T-cell (primary cell): ENCODE data around the gene LRTM2. TPM values are rescaled to one million over a fixed set of nuclear protein-coding genes. Genes with fewer than 3 reads are reported as not detected.
A peak's percentile ranks its signal among the peaks of the same experiment; 100 is the strongest.

Experiments used
- ATAC-seq, 4 experiments: fragments of 200-7000 bp in 3 of 4; fragments of 150-1000 bp in 1 of 4; cut with Tn5 transposase; replicated peaks in 1 of 4; 1 replicate in 3 of 4; 2 replicates in 1 of 4; pipeline ENCODE4 v1.10.0; 2021; ENCODE audit warnings: moderate library complexity in 3 of 4, mild to moderate bottlenecking in 2 of 4, moderate number of reproducible peaks in 1 of 4
- CTCF ChIA-PET, 2 donors: fragments of 300-600 bp; sonication (Branson Sonifier 250); formaldehyde crosslinking; loops; one replicate each; lab custom pipeline; 2022; ENCODE audit warnings: antibody characterized with exemption in 2 of 2; lab: Charles Lee
- POLR2A ChIA-PET, 2 donors: fragments of 300-600 bp; sonication (Branson Sonifier 250); formaldehyde crosslinking; loops; one replicate each; lab custom pipeline; 2022; ENCODE audit warnings: antibody characterized with exemption in 2 of 2; lab: Charles Lee
- DNase-seq, 35 experiments: peaks; one replicate each; pipeline versions ENCODE4 v3.0.0 to v3.0.0-alpha.2; 2013 to 2023
- H3K27ac ChIP-seq: one replicate; pipeline ENCODE4 v1.5.1; 2013; ENCODE audit warnings: low read length
- H3K27me3 ChIP-seq, 2 experiments: replicated peaks in 1 of 2; 1 replicate in 1 of 2; 2 replicates in 1 of 2; pipeline versions ENCODE4 v1.6.1 to v1.7.0; 2013; ENCODE audit warnings: low read length in 1 of 2, mixed read lengths in 1 of 2; ENCODE audit not compliant: control insufficient read depth in 2 of 2, insufficient read depth in 2 of 2; ENCODE audit errors: extremely low read depth in 1 of 2
- H3K36me3 ChIP-seq, 2 donors: 1 replicate in 1 of 2; 2 replicates in 1 of 2; pipeline versions ENCODE4 v1.6.1 to v1.7.0; 2013; ENCODE audit warnings: low read length in 1 of 2; ENCODE audit not compliant: control insufficient read depth in 2 of 2, insufficient read depth in 1 of 2; ENCODE audit errors: extremely low read depth in 1 of 2
- H3K4me1 ChIP-seq, 2 experiments: 1 replicate in 1 of 2; 2 replicates in 1 of 2; pipeline versions ENCODE4 v1.6.1 to v1.7.0; 2013; ENCODE audit warnings: low read length in 2 of 2, mixed read lengths in 1 of 2; ENCODE audit not compliant: insufficient read depth in 2 of 2, control insufficient read depth in 1 of 2; ENCODE audit errors: extremely low read depth in 1 of 2
- H3K4me3 ChIP-seq, 2 donors: 1 replicate in 1 of 2; 2 replicates in 1 of 2; pipeline versions ENCODE4 v1.5.1 to v1.7.0; 2013; ENCODE audit warnings: mild to moderate bottlenecking in 2 of 2, low read length in 1 of 2, moderate library complexity in 1 of 2; ENCODE audit not compliant: control insufficient read depth in 1 of 2; ENCODE audit errors: extremely low read depth in 1 of 2
- H3K9me3 ChIP-seq: 2 replicates; pipeline ENCODE4 v1.7.0; 2013
- H3K27ac Mint-ChIP-seq, 2 donors: one replicate each; pipeline ENCODE4 v1.8.0; 2020 to 2021; ENCODE audit warnings: mild to moderate bottlenecking in 2 of 2, mixed read lengths in 2 of 2
- H3K27me3 Mint-ChIP-seq, 2 donors: one replicate each; pipeline ENCODE4 v1.8.0; 2021 to 2022; ENCODE audit warnings: mixed read lengths in 2 of 2
- H3K36me3 Mint-ChIP-seq: one replicate; pipeline ENCODE4 v1.8.0; 2021; ENCODE audit warnings: mixed read lengths
- H3K4me1 Mint-ChIP-seq, 3 donors: one replicate each; pipeline ENCODE4 v1.8.0; 2020 to 2022; ENCODE audit warnings: mixed read lengths in 3 of 3, mild to moderate bottlenecking in 1 of 3
- H3K4me3 Mint-ChIP-seq, 3 donors: one replicate each; pipeline ENCODE4 v1.8.0; 2020 to 2022; ENCODE audit warnings: mild to moderate bottlenecking in 3 of 3, mixed read lengths in 3 of 3, moderate library complexity in 3 of 3
- H3K9me3 Mint-ChIP-seq, 3 donors: one replicate each; pipeline ENCODE4 v1.8.0; 2020 to 2022; ENCODE audit warnings: mixed read lengths in 3 of 3
- WGBS: methylation state at CpG from one replicate; pipeline ENCODE4 v1.1.5; 2013; ENCODE audit warnings: missing lambda C conversion rate; ENCODE audit not compliant: insufficient coverage; 5-methylcytosine and 5-hydroxymethylcytosine counted together
- total RNA-seq, 35 experiments: library from RNA in 6 of 35; stranded (reverse) in 6 of 35; fragments of 120-200 nt in 1 of 35; gene quantifications; one replicate each; pipeline versions ENCODE4 v1.2.1 to v1.2.4 and lab custom pipeline; 2013 to 2026

Gene LRTM2
- total RNA-seq, 5 donors from 2014 or later (not counting 1 experiment from before 2014, with no cell fraction given): not detected

DNA sequence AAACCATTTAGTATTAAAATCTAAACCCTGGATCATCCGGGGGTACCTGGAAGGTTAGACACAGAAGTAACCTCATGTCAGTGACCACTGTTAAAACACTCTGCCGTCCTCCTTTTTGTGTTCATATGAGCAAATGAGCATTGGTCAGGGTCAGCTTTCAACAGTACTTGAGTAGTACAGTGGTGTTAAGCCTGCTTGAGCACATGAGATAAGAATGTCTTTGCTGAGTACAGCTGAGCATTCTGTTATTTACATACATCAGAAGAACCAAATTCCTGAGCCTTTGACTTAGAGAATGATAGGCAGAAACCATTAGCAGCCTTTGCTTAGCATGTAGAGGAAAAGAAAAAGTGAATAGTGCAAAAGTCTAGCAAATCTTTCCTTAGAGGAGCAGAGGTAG lies 38.6 kb upstream of the LRTM2 start:
- Mint-ChIP-seq H3K4me3 (no peak overlapping the region), H3K27me3 (no peaks in the 10 kb centered on the region), H3K36me3 (peaks cover 41% of the 10 kb centered on the region), H3K27ac (no peak overlapping the region), H3K9me3 (no peaks in the 10 kb centered on the region), H3K4me1 (peaks cover 0 to 2% (median 0%) of the 10 kb centered on the region in 3 donors)
- ChIA-PET POLR2A (no interaction called here), CTCF (interaction anchor here (1.0 kb wide), 2 partner anchors 9 to 158 kb away, joined by 3 to 4 read pairs; no protein-coding TSS in a partner anchor)
- DNase-seq (no peak), ATAC-seq (no peak)
- no peak overlapping the region for H3K27ac ChIP-seq
- H3K4me1 ChIP-seq: no peaks in the 10 kb centered on the region
- no peaks in the 10 kb centered on the region for H3K27me3 ChIP-seq
- no CpG with 5 or more reads among the region's 2 CpGs for WGBS
- no peaks in the 10 kb centered on the region for H3K9me3 ChIP-seq
- H3K4me3 ChIP-seq: no peak overlapping the region
- peaks cover 5 to 47% of the 10 kb centered on the region in 2 donors for H3K36me3 ChIP-seq

GRCh38 chr12:1782215-1782614 lies 38.1 kb upstream of the LRTM2 start:
- no peak for ATAC-seq
- CTCF ChIA-PET: interaction anchor here (0.6 to 1.0 kb wide), 3 partner anchors 9 to 158 kb away, joined by 3 to 4 read pairs (median 3); no protein-coding TSS in a partner anchor
- Mint-ChIP-seq H3K4me3 (no peak overlapping the region), H3K9me3 (no peaks in the 10 kb centered on the region), H3K36me3 (peaks cover 41% of the 10 kb centered on the region), H3K27me3 (no peaks in the 10 kb centered on the region), H3K4me1 (peaks cover 0 to 2% (median 0%) of the 10 kb centered on the region in 3 donors), H3K27ac (no peak overlapping the region)
- Histone ChIP-seq H3K9me3 (no peaks in the 10 kb centered on the region), H3K27me3 (no peaks in the 10 kb centered on the region), H3K36me3 (peaks cover 6 to 52% of the 10 kb centered on the region in 2 donors), H3K27ac (no peak overlapping the region), H3K4me3 (no peak overlapping the region), H3K4me1 (no peaks in the 10 kb centered on the region)
- no CpG with 5 or more reads among the region's 2 CpGs for WGBS
- POLR2A ChIA-PET: no interaction called here
- no peak for DNase-seq

GRCh38 chr12:1787714-1788113 lies 32.7 kb upstream of the LRTM2 start:
- WGBS: 96% methylated on average over 5 of the region's 6 CpGs
- H3K4me3 ChIP-seq: no peak overlapping the region
- Mint-ChIP-seq H3K36me3 (peaks cover 22% of the 10 kb centered on the region), H3K4me3 (no peak overlapping the region), H3K27me3 (no peaks in the 10 kb centered on the region), H3K4me1 (peaks cover 17 to 21% (median 18%) of the 10 kb centered on the region in 3 donors), H3K9me3 (no peaks in the 10 kb centered on the region), H3K27ac (no peak overlapping the region)
- peaks cover 8 to 33% of the 10 kb centered on the region in 2 donors for H3K36me3 ChIP-seq
- DNase-seq (no peak), ATAC-seq (no peak)
- no peaks in the 10 kb centered on the region for H3K27me3 ChIP-seq
- CTCF ChIA-PET: interaction anchor here in 1 of 2 donors (5.6 kb wide), 1 partner anchor 136 kb away, joined by 167 read pairs; no protein-coding TSS in a partner anchor
- no peaks in the 10 kb centered on the region for H3K9me3 ChIP-seq
- POLR2A ChIA-PET: no interaction called here
- H3K4me1 ChIP-seq: peaks cover 3 to 15% of the 10 kb centered on the region in 2 experiments
- H3K27ac ChIP-seq: no peak overlapping the region

- Histone ChIP-seq H3K27me3 (no peaks in the 10 kb centered on the region), H3K9me3 (no peaks in the 10 kb centered on the region), H3K4me1 (peaks cover 3 to 19% of the 10 kb centered on the region in 2 experiments), H3K4me3 (no peak overlapping the region), H3K27ac (no peak overlapping the region), H3K36me3 (peaks cover 8 to 23% of the 10 kb centered on the region in 2 donors)
- Mint-ChIP-seq H3K4me1 (peaks cover 17 to 21% (median 18%) of the 10 kb centered on the region in 3 donors), H3K27me3 (no peaks in the 10 kb centered on the region), H3K27ac (peak overlapping the region in 1 of 2 donors; percentile 82), H3K4me3 (no peak overlapping the region), H3K9me3 (no peaks in the 10 kb centered on the region), H3K36me3 (peaks cover 7% of the 10 kb centered on the region)
- 47% methylated on average over 3 of the region's 7 CpGs for WGBS
- ChIA-PET POLR2A (interaction anchor here in 1 of 2 donors (1.0 to 1.1 kb wide), 2 partner anchors 137 to 141 kb away, joined by 3 to 4 read pairs; no protein-coding TSS in a partner anchor), CTCF (interaction anchor here (0.5 to 5.6 kb wide), 21 partner anchors 8 to 673 kb away, joined by 3 to 167 read pairs (median 6); partner anchors contain the start of gene ADIPOR2 (in 1 of the 2))
- ATAC-seq: no peak
- no peak for DNase-seq
Observed at GRCh38 chr12:1790444-1790843, 29.9 kb upstream of the LRTM2 start.

DNA sequence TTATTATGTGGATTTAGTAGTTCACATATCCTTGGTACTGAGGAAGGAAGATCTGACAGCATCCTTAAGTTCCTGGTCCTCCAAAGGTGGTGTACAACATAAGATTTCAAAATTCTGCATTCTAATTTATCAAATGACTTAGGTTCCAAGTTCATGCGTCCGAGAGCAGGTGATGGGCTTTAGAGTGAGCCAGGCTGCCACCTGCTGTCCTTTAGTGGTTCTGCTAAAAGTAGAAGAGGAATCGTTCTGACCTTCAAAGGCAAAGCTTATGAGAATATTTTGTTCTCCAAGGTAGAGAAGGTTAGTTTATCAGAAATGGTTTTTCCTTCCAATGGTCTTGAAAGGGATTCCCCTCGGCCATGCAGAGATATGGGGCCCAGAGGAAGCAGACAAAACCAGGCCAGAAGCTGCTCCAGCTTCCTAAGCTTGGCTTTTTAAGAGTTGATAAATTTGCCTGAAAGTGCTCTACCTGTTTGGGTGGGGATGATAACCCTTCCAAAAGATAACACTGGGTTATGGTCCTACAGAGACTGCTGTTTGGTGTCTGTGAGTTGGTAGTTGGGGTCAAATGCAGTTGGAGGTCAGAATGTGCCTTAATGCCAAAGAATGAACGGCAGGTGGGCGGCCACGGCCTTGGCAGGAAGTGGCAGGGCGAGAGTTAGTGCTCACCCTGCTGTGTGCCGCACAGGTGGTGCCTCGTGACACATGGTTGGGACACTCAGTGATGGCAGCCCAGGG lies 29.1 kb upstream of the LRTM2 start:
- Histone ChIP-seq H3K36me3 (peaks cover 6 to 16% of the 10 kb centered on the region in 2 donors), H3K4me1 (peaks cover 3 to 26% of the 10 kb centered on the region in 2 experiments), H3K9me3 (no peaks in the 10 kb centered on the region), H3K27me3 (no peaks in the 10 kb centered on the region), H3K27ac (peak overlapping the region; percentile 57), H3K4me3 (no peak overlapping the region)
- no peaks in the 10 kb centered on the region for H3K9me3 Mint-ChIP-seq
- H3K4me1 Mint-ChIP-seq: peaks cover 17 to 25% (median 23%) of the 10 kb centered on the region in 3 donors
- peaks cover under 1% of the 10 kb centered on the region for H3K36me3 Mint-ChIP-seq
- no peaks in the 10 kb centered on the region for H3K27me3 Mint-ChIP-seq
- CTCF ChIA-PET: interaction anchor here (0.5 to 5.6 kb wide), 28 partner anchors 9 to 674 kb away, joined by 3 to 167 read pairs (median 4); partner anchors contain the start of gene ADIPOR2 (in 2 of the 2)
- POLR2A ChIA-PET: interaction anchor here in 1 of 2 donors (1.0 to 1.1 kb wide), 2 partner anchors 138 to 142 kb away, joined by 3 to 4 read pairs; no protein-coding TSS in a partner anchor
- DNase-seq: peak; percentile 41 to 84 (median 63)
- ATAC-seq: peak; percentile 43 to 55 (median 52)
- H3K27ac Mint-ChIP-seq: peak overlapping the region; percentile 51 to 82
- 6% methylated on average over 8 of the region's 10 CpGs for WGBS
- H3K4me3 Mint-ChIP-seq: peak overlapping the region in 1 of 3 donors; percentile 59

DNA sequence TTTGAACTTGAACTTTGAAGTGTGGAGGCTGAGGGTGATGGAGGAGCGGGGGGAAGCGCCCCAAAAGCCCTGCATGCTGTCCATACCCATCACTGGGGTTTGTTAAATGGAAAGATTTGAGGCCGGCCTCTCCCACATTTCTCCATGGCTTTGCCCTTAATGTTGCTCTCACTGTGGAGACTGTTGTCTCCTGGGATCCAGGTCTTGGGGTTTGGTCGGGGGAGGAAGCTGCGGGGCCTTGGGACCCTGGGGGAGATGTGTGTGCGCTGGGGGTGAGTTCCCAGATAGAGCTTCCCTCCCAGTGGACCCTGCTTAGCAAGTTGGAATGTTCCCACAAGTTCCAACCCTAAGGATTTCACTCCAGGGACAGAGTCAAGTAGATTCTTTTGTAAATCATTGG lies 28.0 kb upstream of the LRTM2 start:
- no peaks in the 10 kb centered on the region for H3K9me3 Mint-ChIP-seq
- CTCF ChIA-PET: interaction anchor here (1.2 to 5.6 kb wide), 8 partner anchors 132 to 675 kb away, joined by 3 to 167 read pairs (median 22); no protein-coding TSS in a partner anchor
- Histone ChIP-seq H3K4me3 (no peak overlapping the region), H3K27ac (no peak overlapping the region), H3K27me3 (no peaks in the 10 kb centered on the region), H3K4me1 (peaks cover 3 to 37% of the 10 kb centered on the region in 2 experiments), H3K9me3 (no peaks in the 10 kb centered on the region), H3K36me3 (peaks cover under 1 to 7% of the 10 kb centered on the region in 2 donors)
- H3K4me1 Mint-ChIP-seq: peaks cover 17 to 25% (median 23%) of the 10 kb centered on the region in 3 donors
- H3K36me3 Mint-ChIP-seq: no peaks in the 10 kb centered on the region
- peak overlapping the region; percentile 61 to 82 for H3K27ac Mint-ChIP-seq
- 80% methylated on average over 1 of the region's 6 CpGs for whole genome bisulfite sequencing
- no peak overlapping the region for H3K4me3 Mint-ChIP-seq
- no peaks in the 10 kb centered on the region for H3K27me3 Mint-ChIP-seq
- POLR2A ChIA-PET: no interaction called here
- no peak for ATAC-seq
- DNase-seq: no peak
